H1 (cell line): ENCODE measurements around the gene INTS1. TPM values are rescaled to one million over a fixed set of nuclear protein-coding genes. Genes with fewer than 3 reads are reported as not detected.

Experiments
- CTCF ChIA-PET: fragments of 300-600 bp; sonication (Branson Sonifier 250); formaldehyde crosslinking; loops from one replicate; lab custom pipeline; 2021; ENCODE audit not compliant: partially characterized antibody; lab: Charles Lee
- POLR2A ChIA-PET: fragments of 300-600 bp; sonication (Branson Sonifier 250); formaldehyde crosslinking; loops from one replicate; lab custom pipeline; 2021; ENCODE audit warnings: inconsistent platforms; ENCODE audit not compliant: partially characterized antibody; lab: Charles Lee
- DNase-seq, 2 experiments: peaks; one replicate each; pipeline versions ENCODE4 v3.0.0 to v3.0.0-alpha.2; 2010 to 2022; ENCODE audit warnings: low spot score in 2 of 2, low read depth in 1 of 2, mixed read lengths in 1 of 2
- FAIRE-seq: peaks from 2 replicates; lab custom pipeline; 2011; peaks lifted over from hg19 to GRCh38; lab: Jason Lieb, UNC
- H2AFZ ChIP-seq: 2 replicates; pipeline ENCODE4 v1.8.1; 2012; ENCODE audit warnings: low read length, inconsistent platforms
- H2AK5ac ChIP-seq: 2 replicates; pipeline ENCODE4 v1.6.1; 2013; ENCODE audit warnings: low read depth, low read length
- H2BK120ac ChIP-seq: replicated peaks from 2 replicates; pipeline ENCODE3; 2013; ENCODE audit warnings: low read depth, low read length, inconsistent platforms
- H2BK12ac ChIP-seq: 2 replicates; pipeline ENCODE4 v1.6.1; 2013; ENCODE audit warnings: low read depth, low read length
- H2BK15ac ChIP-seq: 2 replicates; pipeline ENCODE4 v1.6.1; 2013; ENCODE audit warnings: low read length
- H2BK20ac ChIP-seq: 2 replicates; pipeline ENCODE4 v1.6.1; 2013; ENCODE audit warnings: low read length
- H2BK5ac ChIP-seq: 2 replicates; pipeline ENCODE4 v1.6.1; 2013; ENCODE audit warnings: low read depth, low read length
- H3K14ac ChIP-seq: 2 replicates; pipeline ENCODE4 v1.6.1; 2013; ENCODE audit warnings: inconsistent platforms; ENCODE audit not compliant: insufficient read length
- H3K18ac ChIP-seq: 2 replicates; pipeline ENCODE4 v1.6.1; 2013; ENCODE audit warnings: low read length; ENCODE audit errors: extremely low read depth
- H3K23ac ChIP-seq: 2 replicates; pipeline ENCODE4 v1.6.1; 2013; ENCODE audit warnings: inconsistent platforms; ENCODE audit not compliant: insufficient read length
- H3K23me2 ChIP-seq: 2 replicates; pipeline ENCODE4 v1.6.1; 2013; ENCODE audit warnings: low read depth, low read length
- H3K27ac ChIP-seq: 2 replicates; pipeline ENCODE4 v1.6.1; 2011; ENCODE audit warnings: low read depth, low read length, inconsistent platforms
- H3K27me3 ChIP-seq, 4 experiments: replicated peaks in 1 of 4; 1 replicate in 1 of 4; 2 replicates in 3 of 4; pipeline versions ENCODE4 v1.6.1 to v1.8.1; 2011 to 2013; ENCODE audit warnings: low read length in 3 of 4, mild to moderate bottlenecking in 3 of 4, inconsistent platforms in 2 of 4, mixed read lengths in 2 of 4, moderate library complexity in 1 of 4; ENCODE audit not compliant: control insufficient read depth in 3 of 4, insufficient read depth in 3 of 4; ENCODE audit errors: extremely low read depth in 1 of 4
- H3K36me3 ChIP-seq, 4 experiments: 2 replicates each; pipeline versions ENCODE4 v1.6.1 to v1.8.1; 2011 to 2013; ENCODE audit warnings: mild to moderate bottlenecking in 4 of 4, low read length in 3 of 4, moderate library complexity in 2 of 4, control low read depth in 1 of 4, inconsistent platforms in 1 of 4; ENCODE audit not compliant: insufficient read depth in 4 of 4, control insufficient read depth in 2 of 4
- H3K4ac ChIP-seq: replicated peaks from 2 replicates; pipeline ENCODE3; 2013; ENCODE audit warnings: low read length, low read depth, mixed read lengths, inconsistent platforms; ENCODE audit not compliant: insufficient read length
- H3K4me1 ChIP-seq, 4 experiments: replicated peaks in 1 of 4; 1 replicate in 1 of 4; 2 replicates in 3 of 4; pipeline versions ENCODE4 v1.6.1 to v1.8.1; 2011 to 2013; ENCODE audit warnings: low read length in 3 of 4, inconsistent platforms in 2 of 4, mixed read lengths in 1 of 4; ENCODE audit not compliant: insufficient read depth in 4 of 4, control insufficient read depth in 3 of 4
- H3K4me2 ChIP-seq, 2 experiments: 2 replicates each; pipeline versions ENCODE4 v1.6.1 to v1.8.1; 2011 to 2013; ENCODE audit warnings: low read depth in 2 of 2, low read length in 2 of 2, control low read depth in 1 of 2, inconsistent platforms in 1 of 2, mild to moderate bottlenecking in 1 of 2; ENCODE audit not compliant: insufficient read depth in 1 of 2
- H3K4me3 ChIP-seq, 4 experiments: fragments of 200-600, 300-600 bp in 1 of 4; sonication (generic), shearing (Covaris generic), sonication (Bioruptor Twin) in 1 of 4; 2 replicates each; pipeline versions ENCODE4 v1.5.1 to v1.8.1; 2011 to 2016; ENCODE audit warnings: low read length in 4 of 4, low read depth in 3 of 4, control low read depth in 2 of 4, inconsistent platforms in 2 of 4, mild to moderate bottlenecking in 2 of 4, mixed read lengths in 1 of 4, moderate library complexity in 1 of 4; ENCODE audit not compliant: insufficient read depth in 2 of 4; ENCODE audit errors: extremely low read depth in 1 of 4
- H3K56ac ChIP-seq: replicated peaks from 2 replicates; pipeline ENCODE3; 2013; ENCODE audit warnings: low read depth, mild to moderate bottlenecking, mixed read lengths, low read length, inconsistent platforms; ENCODE audit not compliant: insufficient read length
- H3K79me1 ChIP-seq: 2 replicates; pipeline ENCODE4 v1.6.1; 2013; ENCODE audit warnings: low read depth, low read length, control low read depth
- H3K79me2 ChIP-seq, 2 experiments: 2 replicates each; pipeline versions ENCODE4 v1.6.1 to v1.8.1; 2012 to 2013; ENCODE audit warnings: low read length in 2 of 2, mild to moderate bottlenecking in 2 of 2, inconsistent platforms in 1 of 2; ENCODE audit not compliant: insufficient read depth in 2 of 2, control insufficient read depth in 1 of 2
- H3K9ac ChIP-seq, 4 experiments: replicated peaks in 1 of 4; 1 replicate in 1 of 4; 2 replicates in 3 of 4; pipeline versions ENCODE4 v1.6.1 to v1.8.1; 2011 to 2013; ENCODE audit warnings: low read depth in 3 of 4, low read length in 3 of 4, control low read depth in 2 of 4, mild to moderate bottlenecking in 2 of 4, moderate library complexity in 2 of 4, inconsistent platforms in 1 of 4; ENCODE audit errors: extremely low read depth in 1 of 4
- H3K9me3 ChIP-seq, 2 experiments: 2 replicates each; pipeline versions ENCODE4 v1.6.1 to v1.8.1; 2012 to 2013; ENCODE audit warnings: mild to moderate bottlenecking in 2 of 2, moderate library complexity in 2 of 2, control low read depth in 1 of 2, inconsistent platforms in 1 of 2, low read depth in 1 of 2, low read length in 1 of 2, mixed read lengths in 1 of 2; ENCODE audit not compliant: insufficient read depth in 2 of 2
- H4K20me1 ChIP-seq, 2 experiments: replicated peaks in 1 of 2; 2 replicates each; pipeline versions ENCODE3 to v1.8.1; 2011 to 2013; ENCODE audit warnings: inconsistent platforms in 2 of 2, low read length in 2 of 2, mild to moderate bottlenecking in 1 of 2; ENCODE audit not compliant: insufficient read depth in 2 of 2, control insufficient read depth in 1 of 2
- H4K5ac ChIP-seq: 2 replicates; pipeline ENCODE4 v1.6.1; 2013; ENCODE audit warnings: low read length, low read depth, mixed read lengths, inconsistent platforms; ENCODE audit not compliant: insufficient read length
- H4K8ac ChIP-seq: 2 replicates; pipeline ENCODE4 v1.8.0; 2013; ENCODE audit warnings: mild to moderate bottlenecking, moderate library complexity, low read length, inconsistent platforms; ENCODE audit not compliant: insufficient read depth; ENCODE audit errors: extremely low read depth
- H4K91ac ChIP-seq: replicated peaks from 2 replicates; pipeline ENCODE3; 2013; ENCODE audit warnings: low read length, mixed read lengths, inconsistent platforms; ENCODE audit not compliant: insufficient read length
- ASH2L ChIP-seq: fragments of 200-600, 300-600 bp; sonication (generic); IDR thresholded peaks from one replicate; pipeline ENCODE4 v1.7.1; 2017; ENCODE audit warnings: low read length
- ATF2 ChIP-seq: IDR thresholded peaks from 2 replicates; pipeline ENCODE4 v1.6.1; 2012; ENCODE audit warnings: low read length, inconsistent platforms
- CTBP2 ChIP-seq: IDR thresholded peaks from 2 replicates; pipeline ENCODE4 v1.7.0; 2011; ENCODE audit warnings: borderline replicate concordance, mild to moderate bottlenecking, moderate library complexity, mixed read lengths, low read length; ENCODE audit not compliant: insufficient read depth, insufficient read length
- PHF8 ChIP-seq: fragments of 200-600 bp; sonication (generic); conservative IDR thresholded peaks from 2 replicates; pipeline ENCODE4 v1.7.1; 2012; ENCODE audit warnings: low read depth, mild to moderate bottlenecking, inconsistent platforms, low read length, moderate library complexity
- POU5F1 ChIP-seq: IDR thresholded peaks from 2 replicates; pipeline ENCODE4 v1.6.1; 2011; ENCODE audit warnings: low read depth, mild to moderate bottlenecking, low read length, moderate library complexity
- RBBP5 ChIP-seq: IDR thresholded peaks from 2 replicates; pipeline ENCODE4 v1.7.1; 2012; ENCODE audit warnings: low read depth, mild to moderate bottlenecking, inconsistent platforms, low read length, moderate library complexity, borderline replicate concordance
- RFX5 ChIP-seq: IDR thresholded peaks from 2 replicates; pipeline ENCODE4 v1.6.1; 2011; ENCODE audit warnings: low read depth, low read length, improper control_type of control experiment, borderline replicate concordance
- SAP30 ChIP-seq: fragments of 300-600 bp; sonication (generic); IDR thresholded peaks from 2 replicates; pipeline ENCODE4 v1.7.1; 2012; ENCODE audit warnings: low read length, moderate library complexity, mild to moderate bottlenecking, inconsistent platforms; ENCODE audit not compliant: insufficient read depth, insufficient replicate concordance
- SRF ChIP-seq: IDR thresholded peaks from 2 replicates; pipeline ENCODE4 v1.6.1; 2011; ENCODE audit warnings: mild to moderate bottlenecking, low read depth, low read length, moderate library complexity
- WGBS, 2 experiments: shearing (Covaris generic) in 1 of 2; methylation state at CpG; one replicate each; pipeline versions ENCODE4 v1.1.6 to v1.1.7; 2013 to 2015; ENCODE audit warnings: low lambda C conversion rate in 2 of 2, mixed read lengths in 2 of 2, inconsistent platforms in 1 of 2, low coverage in 1 of 2, missing lambda C conversion rate in 1 of 2; ENCODE audit not compliant: insufficient replicate concordance in 2 of 2, insufficient coverage in 1 of 2, insufficient read length in 1 of 2; ENCODE audit errors: extremely low coverage in 1 of 2, missing lambda C conversion rate in 1 of 2; 5-methylcytosine and 5-hydroxymethylcytosine counted together
- polyA plus RNA-seq, 7 experiments: library from polyadenylated mRNA; depleted of rRNA in 3 of 7; stranded (reverse) in 5 of 7; unstranded in 2 of 7; fragments of >200 nt in 5 of 7; fragments of 200-250 nt in 2 of 7; gene quantifications; 1 replicate in 5 of 7; 2 replicates in 1 of 7; 4 replicates in 1 of 7; pipeline versions ENCODE4 v1.2.1 to v1.2.3, GENCODE V29; 2011 to 2013; ENCODE audit warnings: missing spikeins in 2 of 7, mixed read lengths in 2 of 7
- total RNA-seq: library from RNA; stranded (reverse); fragmentation: NEBNext Ultra II Directional; extraction: Animal tissue kit (Norgen Biotek cat#: 25700); gene quantifications from 2 replicates; pipeline ENCODE4 v1.2.1, GENCODE V29; 2021

The INTS1 gene
- total and polyA plus RNA-seq, 2 of the 8 experiments (the other 6 are each of a cell fraction or from before 2014, with no cell fraction given) = 76.9 to 104 TPM

- no peak overlapping the region for H3K18ac ChIP-seq
- FAIRE-seq (no peak), DNase-seq (no peak)
- H2AFZ ChIP-seq = no peak overlapping the region
- H3K4me3 ChIP-seq = no peak overlapping the region
- H2BK20ac ChIP-seq = no peak overlapping the region
- no peaks in the 10 kb centered on the region for H3K27me3 ChIP-seq
- 94% methylated on average over 16 of the region's 20 CpGs; no CpG with 5 or more reads in 1 of the 2 experiments for WGBS, 2 experiments
- no peak overlapping the region for H3K4me2 ChIP-seq
- peaks cover 6 to 17% of the 10 kb centered on the region in 2 experiments for H4K20me1 ChIP-seq
- ChIA-PET CTCF (interaction anchor here (0.8 to 2.0 kb wide), 3 partner anchors 15 to 19 kb away, joined by 4 to 6 read pairs (median 5); no protein-coding TSS in a partner anchor), POLR2A (interaction anchor here (0.7 to 2.9 kb wide), 6 partner anchors 9 to 61 kb away, joined by 3 to 17 read pairs (median 4); partner anchors contain the start of gene INTS1)
- no peak overlapping the region for H2AK5ac ChIP-seq
- H2BK5ac ChIP-seq = no peak overlapping the region
- no peaks in the 10 kb centered on the region for H3K79me2 ChIP-seq
- no peak overlapping the region for H2BK15ac ChIP-seq
- no peaks in the 10 kb centered on the region for H3K79me1 ChIP-seq
- no peak overlapping the region for H3K23ac ChIP-seq
- no peaks in the 10 kb centered on the region for H3K9me3 ChIP-seq
- H3K27ac ChIP-seq = no peak overlapping the region
- no peak overlapping the region for H3K9ac ChIP-seq
- H3K14ac ChIP-seq = no peak overlapping the region
- peaks cover 10 to 66% (median 36%) of the 10 kb centered on the region in 4 experiments for H3K36me3 ChIP-seq
- no peaks in the 10 kb centered on the region for H3K23me2 ChIP-seq
- no peak overlapping the region for H4K5ac ChIP-seq
- H4K8ac ChIP-seq = no peak overlapping the region
- no peak overlapping the region for H3K56ac ChIP-seq
- H2BK12ac ChIP-seq = no peak overlapping the region
- H3K4me1 ChIP-seq = no peaks in the 10 kb centered on the region
- H3K4ac ChIP-seq = no peak overlapping the region
- H2BK120ac ChIP-seq = no peak overlapping the region
- no peak overlapping the region for H4K91ac ChIP-seq
- TF ChIP-seq PHF8 (no peak), SRF (no peak), POU5F1 (no peak), ATF2 (no peak), RBBP5 (no peak), SAP30 (no peak), CTBP2 (no peak), ASH2L (no peak), RFX5 (no peak)
These were observed 11.1 kb downstream of the INTS1 start for GRCh38 chr7:1493129-1493528.
